GM12873 (cell line): Measurements from ENCODE around the gene KLHDC9.

Experiments
- TF ChIP-seq, protein P1 (sequence below): IDR thresholded peaks from 2 replicates; pipeline ENCODE4 v1.5.1; 2012; ENCODE audit warnings: low read depth, mild to moderate bottlenecking, moderate library complexity, low read length, control low read depth; ENCODE audit not compliant: insufficient read depth; ENCODE audit errors: missing control alignments

KLHDC9 gene

DNA sequence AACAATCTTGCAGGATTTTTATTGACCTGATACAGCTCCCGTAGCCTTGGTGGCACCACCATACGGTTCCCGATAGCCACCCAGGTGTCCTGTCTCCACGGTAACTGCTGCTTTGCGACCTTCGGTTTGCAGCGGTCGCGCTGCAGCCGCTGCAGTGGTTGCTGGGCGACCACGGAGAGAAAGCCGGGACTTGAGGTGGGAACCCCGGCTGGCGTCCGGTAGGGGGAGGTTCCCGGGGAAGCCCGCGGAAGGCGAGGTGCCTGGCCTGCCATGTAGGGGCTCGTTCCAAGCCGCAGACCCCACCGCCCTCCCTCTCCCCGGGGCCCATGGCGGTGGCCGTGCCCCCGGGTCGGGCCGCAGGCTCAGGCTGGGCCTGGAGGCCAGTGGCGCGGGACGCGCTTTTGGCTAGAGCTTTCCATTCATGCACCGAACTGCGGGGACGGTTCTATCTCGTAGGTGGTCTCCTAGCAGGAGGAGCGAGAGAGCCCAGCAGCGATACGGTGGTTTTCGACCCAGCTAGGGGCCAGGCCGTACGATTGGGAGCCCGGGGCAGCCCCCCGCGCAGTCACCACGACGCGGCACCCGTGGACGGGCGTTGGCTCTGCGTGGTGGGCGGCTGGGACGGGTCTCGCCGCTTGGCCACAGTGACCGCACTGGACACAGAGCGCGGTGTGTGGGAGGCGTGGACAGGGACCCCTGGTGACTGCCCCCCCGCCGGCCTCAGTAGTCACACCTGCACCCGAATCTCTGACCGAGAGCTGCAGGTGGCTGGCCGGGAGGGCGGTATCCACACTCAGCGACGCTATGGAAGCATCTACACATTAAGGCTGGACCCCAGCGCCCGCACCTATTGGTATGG lies at the start of gene KLHDC9:
Gene KLHDC9 (plus strand): TSS at position 152 of the 859 bp plus-strand sequence. CDS start 175 bp downstream, at position 327.
- TF ChIP-seq, protein P1, sequence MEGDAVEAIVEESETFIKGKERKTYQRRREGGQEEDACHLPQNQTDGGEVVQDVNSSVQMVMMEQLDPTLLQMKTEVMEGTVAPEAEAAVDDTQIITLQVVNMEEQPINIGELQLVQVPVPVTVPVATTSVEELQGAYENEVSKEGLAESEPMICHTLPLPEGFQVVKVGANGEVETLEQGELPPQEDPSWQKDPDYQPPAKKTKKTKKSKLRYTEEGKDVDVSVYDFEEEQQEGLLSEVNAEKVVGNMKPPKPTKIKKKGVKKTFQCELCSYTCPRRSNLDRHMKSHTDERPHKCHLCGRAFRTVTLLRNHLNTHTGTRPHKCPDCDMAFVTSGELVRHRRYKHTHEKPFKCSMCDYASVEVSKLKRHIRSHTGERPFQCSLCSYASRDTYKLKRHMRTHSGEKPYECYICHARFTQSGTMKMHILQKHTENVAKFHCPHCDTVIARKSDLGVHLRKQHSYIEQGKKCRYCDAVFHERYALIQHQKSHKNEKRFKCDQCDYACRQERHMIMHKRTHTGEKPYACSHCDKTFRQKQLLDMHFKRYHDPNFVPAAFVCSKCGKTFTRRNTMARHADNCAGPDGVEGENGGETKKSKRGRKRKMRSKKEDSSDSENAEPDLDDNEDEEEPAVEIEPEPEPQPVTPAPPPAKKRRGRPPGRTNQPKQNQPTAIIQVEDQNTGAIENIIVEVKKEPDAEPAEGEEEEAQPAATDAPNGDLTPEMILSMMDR = peak; percentile 20

DNA sequence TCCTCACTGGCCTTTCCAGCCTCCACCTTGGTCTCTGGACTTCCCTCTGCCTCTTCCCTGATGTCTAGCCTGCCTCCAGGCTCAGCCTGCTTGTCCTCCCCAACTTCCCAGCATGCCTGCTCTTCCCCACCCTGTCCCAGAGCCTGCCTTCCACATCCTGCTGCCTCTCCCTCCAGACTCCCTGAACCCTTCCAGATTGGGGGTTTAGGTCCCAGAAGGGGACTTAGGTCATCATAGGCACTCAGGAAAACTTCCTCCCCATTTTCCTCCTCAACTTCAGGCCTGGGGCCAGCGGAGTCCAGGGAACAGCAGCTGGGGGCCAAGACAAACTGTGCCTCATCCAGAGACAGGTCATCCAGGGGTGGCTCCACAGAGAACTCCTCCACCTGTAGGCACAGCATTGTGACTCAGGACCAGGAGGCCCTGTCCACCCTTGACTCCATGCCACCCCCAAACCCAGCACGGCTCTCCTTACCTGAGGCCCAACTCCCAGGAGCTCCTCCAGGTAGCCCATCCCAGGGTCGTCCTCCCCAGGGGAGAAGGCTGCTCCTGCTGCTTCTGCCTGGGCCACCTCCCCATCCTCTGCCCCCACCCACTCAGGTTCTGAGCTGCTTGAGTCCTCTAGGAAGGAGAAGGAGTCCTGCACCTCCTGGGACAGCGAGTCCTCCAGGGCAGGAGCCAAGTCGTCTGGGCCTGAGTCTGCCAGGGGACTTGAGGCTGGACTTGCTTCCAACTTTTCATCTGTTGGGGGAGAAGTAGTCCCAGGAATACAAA lies 49.0 kb upstream of the KLHDC9 start:
- TF ChIP-seq, protein P1 = no peak

DNA sequence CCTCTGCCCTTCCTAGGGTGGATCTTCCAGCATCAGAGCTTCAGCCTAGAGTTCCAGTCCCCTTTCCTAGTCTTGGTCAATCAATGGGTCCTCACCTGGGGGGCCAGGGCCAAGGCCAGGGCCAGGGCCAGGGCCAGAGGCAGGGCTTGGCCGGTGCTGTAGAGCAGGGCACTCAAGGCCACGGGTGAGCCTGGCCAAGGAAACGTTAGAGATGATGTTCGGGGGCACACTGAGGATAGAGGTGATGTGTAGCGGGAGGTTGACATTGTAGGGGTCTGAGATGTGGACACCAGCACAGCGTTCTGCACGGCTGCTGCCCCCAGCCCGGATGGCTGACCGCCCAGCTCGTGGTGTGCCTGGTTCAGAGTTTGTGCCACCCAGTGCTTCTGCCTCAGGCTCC lies 46.9 kb upstream of the KLHDC9 start:
- TF ChIP-seq, protein P1 = no peak

GRCh38 chr1:161052899-161053298 lies 45.3 kb upstream of the KLHDC9 start:
- TF ChIP-seq, protein P1 = no peak

DNA sequence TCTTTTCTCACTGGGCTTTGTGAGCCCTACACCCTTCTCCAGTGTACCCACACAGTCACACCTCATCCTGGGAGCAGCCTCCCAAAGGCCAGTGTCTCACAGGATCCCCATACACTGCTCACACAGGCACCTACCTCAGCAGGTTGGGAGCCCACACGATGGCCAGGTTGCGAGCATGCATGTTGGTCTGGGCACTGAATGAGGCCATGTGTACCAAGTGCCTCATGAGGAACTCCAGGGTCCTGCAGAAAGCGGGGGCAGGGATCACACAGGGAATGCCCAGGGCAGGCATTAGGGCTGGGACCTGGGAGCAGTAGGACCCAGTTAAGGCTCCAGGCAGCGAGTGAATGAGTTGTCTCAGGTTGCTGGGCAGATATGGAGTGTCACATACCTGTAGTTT lies 43.9 kb upstream of the KLHDC9 start:
- TF ChIP-seq, protein P1 = no peak

GRCh38 chr1:161054805-161055204 lies 43.4 kb upstream of the KLHDC9 start:
- TF ChIP-seq, protein P1 = peak; percentile 12

DNA sequence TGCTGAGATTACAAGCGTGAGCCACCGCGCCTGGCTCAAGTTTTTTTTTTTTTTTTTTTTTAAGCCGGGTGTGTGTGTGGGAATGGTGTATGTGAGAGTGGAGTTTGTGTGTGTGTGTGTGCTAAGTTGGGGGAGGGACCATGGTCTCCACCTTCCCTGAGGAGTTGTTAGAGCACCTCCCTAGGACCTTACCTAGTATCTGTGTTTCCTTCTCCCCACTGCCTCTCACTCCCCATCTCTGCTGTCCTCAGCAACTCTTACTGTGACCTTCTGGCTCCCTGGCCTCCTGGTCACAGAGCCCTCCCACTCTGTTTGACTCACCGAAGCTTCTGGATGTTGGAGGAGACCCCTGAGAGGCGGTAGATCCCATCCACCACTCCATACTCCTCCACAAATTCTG lies 38.9 kb upstream of the KLHDC9 start:
- TF ChIP-seq, protein P1 = no peak
